HFF-Myc (cell line): ENCODE results near the gene RPAP3.

Source experiments
- DNase-seq: peaks from one replicate; pipeline ENCODE4 v3.0.0-alpha.2; 2011; ENCODE audit warnings: low read depth; ENCODE audit errors: extremely low read depth
- H3K4me3 ChIP-seq: replicated peaks from 2 replicates; pipeline ENCODE4 v1.5.1; 2011; ENCODE audit warnings: low read depth, mild to moderate bottlenecking, control low read depth, low read length
- CTCF ChIP-seq: IDR thresholded peaks from 2 replicates; pipeline ENCODE4 v1.5.1; 2012; ENCODE audit warnings: mild to moderate bottlenecking, low read depth, low read length, control low read depth; ENCODE audit errors: missing control alignments

The RPAP3 gene

GRCh38 chr12:47752121-47752520 lies 46.3 kb upstream of the RPAP3 start:
- TF ChIP-seq CTCF, result no peak
- no peak for DNase-seq

GRCh38 chr12:47751561-47751960 lies 45.7 kb upstream of the RPAP3 start:
- no peak for DNase-seq
- H3K4me3 ChIP-seq, result no peak overlapping the region
- TF ChIP-seq CTCF, result no peak

More at GRCh38 chr12:47752121-47752520, 46.3 kb upstream of the RPAP3 start:
- no peak overlapping the region for H3K4me3 ChIP-seq

- TF ChIP-seq CTCF, result no peak
- no peak overlapping the region for H3K4me3 ChIP-seq
- no peak for DNase-seq
Measured at GRCh38 chr12:47750916-47751470, 45.2 kb upstream of the RPAP3 start.

GRCh38 chr12:47750229-47750798 lies 44.5 kb upstream of the RPAP3 start:
- no peak for DNase-seq
- H3K4me3 ChIP-seq, result no peak overlapping the region
- TF ChIP-seq CTCF, result no peak

- DNase-seq, result no peak
- TF ChIP-seq CTCF, result no peak
- H3K4me3 ChIP-seq, result no peak overlapping the region
Measured at GRCh38 chr12:47748899-47749298, 43.1 kb upstream of the RPAP3 start.

- TF ChIP-seq CTCF, result no peak
- no peak for DNase-seq
- no peak overlapping the region for H3K4me3 ChIP-seq
Measured at GRCh38 chr12:47748507-47748828, 42.6 kb upstream of the RPAP3 start.
